T follicular helper cell (primary cell): Measurements from ENCODE around the gene OR7D4.
"Not testable (repeated sequence)": the region's sequence is repeated elsewhere in the genome, so short reads cannot be mapped to it uniquely, and the experiment has no call there.

Experiments used
- DNase-seq: peaks from one replicate; pipeline ENCODE4 v3.0.0-alpha.2; 2020; ENCODE audit warnings: low read depth
- total RNA-seq, 2 experiments: gene quantifications; one replicate each; lab custom pipeline; 2026; lab: John Stamatoyannopoulos, UW

Gene OR7D4
- total RNA-seq = 0 reads per million in 2 experiments

DNA sequence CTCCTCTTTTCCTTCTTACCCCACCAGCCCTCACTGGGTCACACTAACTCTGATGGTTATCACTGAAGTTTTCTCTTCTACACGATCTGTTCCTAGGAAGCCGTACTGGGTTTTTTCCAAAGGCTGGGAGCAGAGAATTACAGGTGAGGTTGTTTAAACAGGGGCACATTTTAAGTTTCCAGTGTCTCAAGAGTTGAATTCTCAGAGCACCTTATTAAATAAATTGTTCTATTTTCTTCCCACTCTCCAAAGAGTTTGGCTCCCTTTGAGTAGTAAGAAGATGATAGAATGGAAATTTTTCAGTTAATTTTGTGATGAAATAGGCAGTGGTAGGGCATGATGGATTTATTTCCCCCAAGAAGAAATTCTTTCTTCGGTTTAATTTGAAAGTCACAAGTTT, at the start of gene OR7D4:
Gene OR7D4, minus strand, starts transcription at position 101 of the 400 bp plus-strand sequence. CDS start 4,752 bp downstream, outside the sequence.
- no peak for DNase-seq

DNA sequence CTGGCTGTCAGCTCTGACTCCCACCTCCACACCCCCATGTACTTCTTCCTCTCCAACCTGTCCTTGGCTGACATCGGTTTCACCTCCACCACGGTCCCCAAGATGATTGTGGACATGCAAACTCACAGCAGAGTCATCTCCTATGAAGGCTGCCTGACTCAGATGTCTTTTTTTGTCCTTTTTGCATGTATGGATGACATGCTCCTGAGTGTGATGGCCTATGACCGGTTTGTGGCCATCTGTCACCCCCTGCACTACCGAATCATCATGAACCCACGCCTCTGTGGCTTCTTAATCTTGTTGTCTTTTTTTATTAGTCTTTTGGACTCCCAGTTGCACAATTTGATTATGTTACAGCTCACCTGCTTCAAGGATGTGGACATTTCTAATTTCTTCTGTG, 31.8 kb upstream of the OR7D4 start:
- DNase-seq = no peak

DNA sequence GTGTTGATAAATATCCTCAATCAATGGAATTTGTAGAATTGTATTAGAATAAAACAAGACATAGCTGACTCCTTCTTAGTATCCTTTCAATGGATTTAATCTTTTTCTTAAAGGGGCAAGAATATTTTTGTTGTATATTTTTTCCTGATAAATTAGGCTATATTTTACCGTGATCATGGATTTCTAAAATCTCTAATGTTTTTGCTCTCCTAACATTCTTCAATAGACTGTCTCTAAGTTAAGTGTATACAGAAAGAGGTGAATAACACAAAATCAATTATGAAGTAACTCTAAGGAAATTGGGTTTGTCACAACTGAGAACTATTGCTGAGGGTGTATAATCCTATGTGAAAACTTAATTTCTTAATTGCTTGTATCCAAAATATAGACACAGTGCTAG, 31.2 kb upstream of the OR7D4 start, which contains the start of gene OR7E24:
Gene OR7E24, plus strand, starts transcription at position 301 of the 400 bp plus-strand sequence. CDS start 114 bp downstream, outside the sequence.
- DNase-seq = no peak

- peak; percentile 34 for DNase-seq
Observed at GRCh38 chr19:9205501-9206113, 13.8 kb downstream of the OR7D4 start.

DNA sequence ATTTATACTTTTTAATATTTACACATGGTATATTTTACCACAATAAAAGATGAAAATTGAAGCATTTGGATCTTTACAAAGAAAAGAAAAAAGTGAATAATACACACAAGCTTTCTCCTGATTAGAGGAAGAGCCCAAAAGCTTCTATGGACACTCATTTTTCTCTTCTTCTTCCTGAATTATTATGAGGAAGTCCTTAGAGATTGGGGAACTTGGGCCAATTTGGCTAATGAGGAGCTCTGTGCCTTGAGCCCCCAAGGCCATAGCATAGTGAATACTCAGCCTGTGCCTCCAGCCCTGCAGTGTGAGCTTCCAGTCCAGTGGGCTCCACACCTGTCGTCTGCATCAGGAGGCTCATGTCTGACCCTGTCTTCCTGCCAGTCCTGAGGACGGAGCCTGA, 21.3 kb downstream of the OR7D4 start:
- not testable (repeated sequence) for DNase-seq

DNA sequence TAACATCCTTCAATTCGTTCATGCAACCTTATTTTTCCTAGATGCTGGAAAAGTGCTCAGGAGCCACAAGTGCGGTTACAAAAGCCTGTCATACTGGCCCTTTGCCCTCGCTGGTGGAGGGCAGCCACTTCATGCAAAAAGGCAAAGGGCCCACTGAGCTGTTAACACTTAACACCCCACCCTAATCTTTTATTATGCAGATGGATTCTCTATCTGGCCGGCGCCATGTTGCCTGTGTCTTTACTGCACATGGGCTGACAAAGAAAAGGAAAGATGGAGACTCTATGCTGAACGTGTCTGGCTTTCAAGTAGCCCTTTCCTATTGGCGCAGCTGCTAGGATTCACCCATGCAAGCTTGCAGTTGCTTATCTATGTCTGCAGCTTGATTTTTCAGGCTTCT, 29.9 kb downstream of the OR7D4 start:
- no peak for DNase-seq

GRCh38 chr19:9187191-9187590, 32.2 kb downstream of the OR7D4 start:
- no peak for DNase-seq

DNA sequence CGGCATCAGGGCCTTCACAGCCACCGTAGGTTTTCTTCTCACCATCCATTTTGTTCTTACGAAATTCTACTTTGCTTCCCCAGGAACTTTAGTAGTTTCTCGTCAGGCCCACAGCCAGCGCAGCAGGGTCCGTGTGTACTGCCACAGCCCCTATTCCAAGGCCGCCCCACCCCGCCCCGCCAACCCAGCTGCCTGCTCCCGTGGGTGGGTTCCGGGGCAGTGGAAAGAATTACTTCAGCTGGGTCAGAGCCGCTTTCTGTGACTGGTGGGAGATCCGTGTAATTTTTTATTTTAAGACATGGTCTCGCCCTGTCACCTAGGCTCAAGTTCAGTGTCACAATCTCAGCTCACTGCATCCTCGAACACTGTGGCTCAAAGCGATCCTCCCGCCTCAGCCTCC, 36.4 kb downstream of the OR7D4 start:
- DNase-seq = no peak

DNA sequence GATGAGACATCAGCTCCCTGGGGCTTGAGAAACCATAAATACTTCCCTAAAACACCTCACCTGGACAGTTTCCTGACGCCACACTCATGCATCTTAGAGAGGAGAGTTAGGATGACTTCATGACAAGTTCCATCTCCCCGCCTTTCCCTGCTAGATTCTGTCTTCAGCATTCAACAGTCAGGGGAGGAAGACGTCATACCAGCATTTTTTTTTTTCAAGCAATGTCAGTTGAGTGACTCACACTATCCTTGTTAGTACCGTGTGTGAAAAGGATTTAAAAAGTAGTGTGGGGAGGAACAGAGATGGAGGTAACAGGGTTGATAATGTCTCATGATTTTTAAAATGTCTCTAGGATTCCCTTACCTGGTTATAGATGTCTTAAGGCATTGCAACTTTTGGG, 40.5 kb downstream of the OR7D4 start, which contains the start of gene OR7D2:
Gene OR7D2, plus strand, starts transcription at position 79 of the 400 bp plus-strand sequence. CDS start 6,803 bp downstream, outside the sequence.
- DNase-seq = no peak

DNA sequence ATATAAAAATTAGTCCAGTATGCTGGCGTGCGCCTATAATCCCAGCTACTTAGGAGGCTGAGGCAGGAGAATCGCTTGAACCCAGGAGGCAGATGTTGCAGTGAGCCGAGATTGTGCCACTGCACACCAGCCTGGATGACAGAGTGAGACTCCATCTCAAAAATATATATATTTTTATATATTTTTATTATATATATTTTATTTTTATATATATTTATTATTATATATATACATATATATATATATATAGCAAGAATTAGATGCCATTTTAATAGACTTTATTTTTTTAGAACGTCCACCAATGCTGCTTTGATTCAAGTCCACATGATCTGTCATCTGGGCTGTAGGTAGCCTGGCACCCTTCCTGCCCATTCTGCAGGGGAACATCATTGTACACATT, 44.1 kb downstream of the OR7D4 start:
- no peak for DNase-seq

- no peak for DNase-seq
Observed at GRCh38 chr19:9171393-9171991, 47.9 kb downstream of the OR7D4 start.

DNA sequence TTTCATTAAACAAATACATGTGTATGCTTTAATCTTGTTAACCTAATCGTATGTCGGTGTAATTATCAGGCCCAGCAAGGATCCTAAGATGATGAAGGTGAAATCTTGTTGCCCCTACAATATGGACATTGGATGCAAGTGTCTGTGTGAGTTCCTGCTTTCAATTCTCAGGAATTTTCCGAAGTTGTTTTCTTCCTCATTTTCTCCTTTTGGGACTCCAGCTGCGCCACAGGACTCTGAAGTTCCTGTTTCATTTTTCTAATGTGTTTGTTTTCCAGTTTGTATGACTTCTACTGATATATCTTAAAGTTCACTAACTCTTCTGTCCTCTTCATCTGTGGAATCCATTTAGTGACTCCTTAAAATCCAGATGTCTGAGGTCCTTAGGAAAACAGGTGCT, 52.5 kb downstream of the OR7D4 start:
- no peak for DNase-seq

DNA sequence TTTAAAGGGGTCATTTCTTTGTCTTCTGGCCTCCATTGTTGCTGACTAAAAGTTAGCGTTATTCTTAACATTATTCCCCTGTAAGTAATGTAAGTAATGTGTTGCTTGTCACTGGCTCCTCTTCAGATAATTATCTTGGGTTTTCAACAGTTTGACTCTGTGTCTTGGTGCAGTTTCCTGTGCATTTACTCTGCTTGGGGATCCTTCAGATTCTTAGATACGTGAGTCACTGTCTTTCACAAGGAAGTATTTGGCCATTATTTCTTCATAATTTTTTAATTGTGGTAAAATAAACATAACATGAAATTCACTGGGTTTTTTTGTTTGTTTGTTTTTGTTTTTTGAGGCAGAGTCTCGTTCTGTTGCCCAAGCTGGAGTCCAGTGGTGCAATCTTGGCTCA, 54.1 kb downstream of the OR7D4 start:
- no peak for DNase-seq

- DNase-seq = no peak
Observed at GRCh38 chr19:9161427-9161826, 58.0 kb downstream of the OR7D4 start.
